NT2/D1 (cell line): ENCODE data around the gene DOCK11.

Source experiments
- SUZ12 ChIP-seq: IDR thresholded peaks from 2 replicates; pipeline ENCODE4 v1.6.1; 2011; ENCODE audit not compliant: insufficient read length, insufficient read depth; ENCODE audit errors: extremely low read depth
- YY1 ChIP-seq: IDR thresholded peaks from 2 replicates; pipeline ENCODE4 v1.6.1; 2011; ENCODE audit not compliant: insufficient read length, insufficient read depth
- ZNF274 ChIP-seq: IDR thresholded peaks from 2 replicates; pipeline ENCODE4 v1.6.1; 2011; ENCODE audit warnings: mild to moderate bottlenecking, low read depth, low read length

DNA sequence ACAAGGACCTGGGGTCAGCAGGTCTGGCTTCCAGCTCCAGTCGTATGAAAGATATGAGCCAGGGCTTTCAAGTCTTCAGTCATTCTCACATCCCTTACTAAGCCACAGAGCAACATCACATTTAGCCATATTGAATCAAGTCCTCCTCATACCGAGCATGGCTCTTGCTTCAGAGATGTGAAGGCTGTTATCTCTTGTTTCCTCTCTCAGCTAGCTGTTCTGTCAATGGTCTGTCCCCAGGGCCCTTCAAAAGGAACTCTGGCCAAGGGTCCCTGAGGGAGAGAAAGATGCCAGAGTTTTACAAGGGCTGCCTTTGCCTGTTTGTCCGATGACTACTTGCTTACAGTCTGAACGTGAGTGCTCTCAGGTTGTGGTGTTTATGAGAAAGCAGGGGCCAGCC is 30.5 kb downstream of the DOCK11 start:
- TF ChIP-seq YY1 (no peak), SUZ12 (no peak), ZNF274 (no peak)
